ENCODE data around the gene CDKN3. TPM values are rescaled to one million over a fixed set of nuclear protein-coding genes. Genes with fewer than 3 reads are reported as not detected.
A peak's percentile ranks its signal among the peaks of the same experiment; 100 is the strongest.

The CDKN3 gene
- total RNA-seq, 2 experiments from 2014 or later = 150 to 157 TPM

GRCh38 chr14:54440037-54440436 lies 43.2 kb downstream of the CDKN3 start:
- ChIA-PET CTCF (ENCODE audit: unreplicated experiment) (no interaction called here), POLR2A (interaction anchor here (0.6 to 2.9 kb wide), 4 partner anchors 8 to 389 kb away, joined by 3 to 14 read pairs (median 5); no protein-coding TSS in a partner anchor)
- H3K4me2 ChIP-seq (ENCODE audit: low read length) = peak overlapping the region; percentile 91
- intact Hi-C loops (cut with micrococcal nuclease; ENCODE audit: unreplicated experiment) = loop anchor here (2.0 kb wide), 1 partner anchor 43 kb away; the partner anchor contains the start of gene CDKN3
- peaks cover 40% of the 10 kb centered on the region for H4K20me1 ChIP-seq (ENCODE audit: insufficient read depth, low read length)
- peak overlapping the region; percentile 38; the same call in 1 of the 2 replicates for H2AFZ ChIP-seq (ENCODE audit: low read length)
- H3K9me3 ChIP-seq (ENCODE audit: low read length) = no peaks in the 10 kb centered on the region
- no peak for TF ChIP-seq CTCF (conservative IDR thresholded peaks at IDR 0.05; ENCODE audit: low read length)
- TF ChIP-seq EZH2phosphoT487 (IDR thresholded peaks at IDR 0.05; ENCODE audit: borderline replicate concordance, low read depth, low read length) = no peak
- peaks cover 45% of the 10 kb centered on the region for H3K36me3 ChIP-seq (ENCODE audit: insufficient read depth, low read length)
- peak overlapping the region; percentile 77 for H3K27ac ChIP-seq (ENCODE audit: low read depth, low read length, poor library complexity, severe bottlenecking)
- TSS peak; percentile 53 for BruUV-seq (replicated peaks)
- no peak for DNase-seq (ENCODE audit: low spot score)
- peaks cover 58% of the 10 kb centered on the region for H3K4me1 ChIP-seq (ENCODE audit: insufficient read depth, low read length, poor library complexity, severe bottlenecking)
- peak overlapping the region; percentile 86 for H3K4me3 ChIP-seq (ENCODE audit: low read depth, low read length, poor library complexity, severe bottlenecking)
- H3K79me2 ChIP-seq (ENCODE audit: insufficient read depth, low read depth, low read length) = peaks cover 57% of the 10 kb centered on the region
- no peaks in the 10 kb centered on the region for H3K9me2 ChIP-seq (ENCODE audit: insufficient read depth, low read length)

- Histone ChIP-seq H3K9me2 (ENCODE audit: insufficient read depth, low read length) (no peaks in the 10 kb centered on the region), H3K79me2 (ENCODE audit: insufficient read depth, low read depth, low read length) (peaks cover 53% of the 10 kb centered on the region), H3K36me3 (ENCODE audit: insufficient read depth, low read length) (peaks cover 40% of the 10 kb centered on the region), H4K20me1 (ENCODE audit: insufficient read depth, low read length) (peaks cover 36% of the 10 kb centered on the region), H3K4me3 (ENCODE audit: low read depth, low read length, poor library complexity, severe bottlenecking) (peak overlapping the region; percentile 86), H3K9me3 (ENCODE audit: low read length) (no peaks in the 10 kb centered on the region), H3K27ac (ENCODE audit: low read depth, low read length, poor library complexity, severe bottlenecking) (peak overlapping the region; percentile 77), H2AFZ (ENCODE audit: low read length) (peak overlapping the region; percentile 38; the same call in 1 of the 2 replicates), H3K4me1 (ENCODE audit: insufficient read depth, low read length, poor library complexity, severe bottlenecking) (peaks cover 54% of the 10 kb centered on the region), H3K4me2 (ENCODE audit: low read length) (peak overlapping the region; percentile 91)
- BruUV-seq (replicated peaks) = no TSS peak
- intact Hi-C loops (cut with micrococcal nuclease; ENCODE audit: unreplicated experiment) = loop anchor here (2.0 kb wide), 1 partner anchor 44 kb away; the partner anchor contains the start of gene CDKN3
- no peak for TF ChIP-seq EZH2phosphoT487 (IDR thresholded peaks at IDR 0.05; ENCODE audit: borderline replicate concordance, low read depth, low read length)
- TF ChIP-seq CTCF (conservative IDR thresholded peaks at IDR 0.05; ENCODE audit: low read length) = no peak
- DNase-seq (ENCODE audit: low spot score) = peak; percentile 8
- POLR2A ChIA-PET = interaction anchor here (0.8 to 2.9 kb wide), 2 partner anchors 9 to 43 kb away, joined by 3 to 14 read pairs; no protein-coding TSS in a partner anchor
- CTCF ChIA-PET (ENCODE audit: unreplicated experiment) = interaction anchor here (0.6 kb wide), 1 partner anchor 439 kb away, joined by 3 read pairs; no protein-coding TSS in a partner anchor
These were observed 43.7 kb downstream of the CDKN3 start for GRCh38 chr14:54440476-54440872.

Measured in OCI-LY7 (cell line).